ENCODE results near the gene VCAM1. TPM values are rescaled to one million over a fixed set of nuclear protein-coding genes. Genes with fewer than 3 reads are reported as not detected.

VCAM1 gene
- polyA plus RNA-seq, 4 donors = 0.22 to 14.6 (median 3.2) TPM

DNA sequence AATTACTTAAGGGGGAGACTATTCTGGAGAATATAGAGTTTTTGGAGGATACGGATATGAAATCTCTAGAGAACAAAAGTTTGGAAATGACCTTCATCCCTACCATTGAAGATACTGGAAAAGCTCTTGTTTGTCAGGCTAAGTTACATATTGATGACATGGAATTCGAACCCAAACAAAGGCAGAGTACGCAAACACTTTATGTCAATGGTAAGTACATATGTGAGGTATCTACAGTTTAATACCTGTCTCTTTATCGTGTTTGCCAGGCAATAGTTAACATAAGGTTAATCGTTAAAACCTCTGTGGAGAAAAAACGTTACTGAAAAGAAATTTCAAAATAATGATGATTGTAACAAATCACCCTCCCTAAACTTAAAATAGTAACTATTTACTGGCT is 11.8 kb downstream of the VCAM1 start:
- H3K4me3 ChIP-seq (ENCODE audit: low read depth in 1 of 3, low read length in 3 of 3) = no peak overlapping the region
- no peaks in the 10 kb centered on the region for H3K36me3 ChIP-seq (ENCODE audit: control insufficient read depth in 3 of 3, insufficient read depth in 2 of 3, low read depth in 1 of 3, low read length in 3 of 3)
- no peaks in the 10 kb centered on the region for H3K9me3 ChIP-seq (ENCODE audit: control insufficient read depth in 2 of 2, insufficient read depth in 1 of 2, low read depth in 1 of 2, low read length in 1 of 2)
- FAIRE-seq = no peak
- DNase-seq = no peak
- no peaks in the 10 kb centered on the region for H3K4me1 ChIP-seq (ENCODE audit: control insufficient read depth in 3 of 3, insufficient read depth in 2 of 3, low read depth in 1 of 3, low read length in 2 of 3)
- WGBS, 3 donors = 46 to 69% (median 56%) methylated on average over 6 of the region's 6 CpGs
- H3K27me3 ChIP-seq (ENCODE audit: control insufficient read depth in 3 of 3, insufficient read depth in 3 of 3, low read length in 3 of 3) = no peaks in the 10 kb centered on the region
- no peak overlapping the region for H3K27ac ChIP-seq (ENCODE audit: low read depth in 1 of 3, low read length in 2 of 3)

DNA sequence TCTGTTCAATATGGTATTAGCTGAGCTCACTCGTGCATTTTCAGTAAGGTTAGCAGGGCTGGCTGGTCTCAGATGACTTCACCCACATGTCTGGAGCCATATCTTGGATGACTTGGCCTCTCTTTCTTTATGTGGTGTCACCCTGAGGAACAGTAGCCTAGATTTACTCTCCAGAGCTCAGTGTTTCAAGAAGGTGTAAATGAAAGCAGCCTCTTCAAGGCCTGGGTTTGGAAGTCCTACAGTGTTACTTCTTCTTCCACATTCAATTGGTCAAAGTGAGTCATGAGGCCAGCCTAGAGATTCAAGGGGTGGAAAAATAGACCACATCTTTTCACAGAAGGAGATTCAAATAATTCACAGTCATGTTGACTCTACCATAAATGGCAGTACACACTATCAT is 12.2 kb downstream of the VCAM1 start:
- Histone ChIP-seq H3K27me3 (ENCODE audit: control insufficient read depth in 3 of 3, insufficient read depth in 3 of 3, low read length in 3 of 3) (no peaks in the 10 kb centered on the region), H3K27ac (ENCODE audit: low read depth in 1 of 3, low read length in 2 of 3) (no peak overlapping the region), H3K4me1 (ENCODE audit: control insufficient read depth in 3 of 3, insufficient read depth in 2 of 3, low read depth in 1 of 3, low read length in 2 of 3) (no peaks in the 10 kb centered on the region), H3K4me3 (ENCODE audit: low read depth in 1 of 3, low read length in 3 of 3) (no peak overlapping the region), H3K36me3 (ENCODE audit: control insufficient read depth in 3 of 3, insufficient read depth in 2 of 3, low read depth in 1 of 3, low read length in 3 of 3) (no peaks in the 10 kb centered on the region), H3K9me3 (ENCODE audit: control insufficient read depth in 2 of 2, insufficient read depth in 1 of 2, low read depth in 1 of 2, low read length in 1 of 2) (no peaks in the 10 kb centered on the region)
- FAIRE-seq (no peak), DNase-seq (no peak)
- WGBS, 3 donors = 37 to 67% (median 61%) methylated on average over 1 of the region's 1 CpG

DNA sequence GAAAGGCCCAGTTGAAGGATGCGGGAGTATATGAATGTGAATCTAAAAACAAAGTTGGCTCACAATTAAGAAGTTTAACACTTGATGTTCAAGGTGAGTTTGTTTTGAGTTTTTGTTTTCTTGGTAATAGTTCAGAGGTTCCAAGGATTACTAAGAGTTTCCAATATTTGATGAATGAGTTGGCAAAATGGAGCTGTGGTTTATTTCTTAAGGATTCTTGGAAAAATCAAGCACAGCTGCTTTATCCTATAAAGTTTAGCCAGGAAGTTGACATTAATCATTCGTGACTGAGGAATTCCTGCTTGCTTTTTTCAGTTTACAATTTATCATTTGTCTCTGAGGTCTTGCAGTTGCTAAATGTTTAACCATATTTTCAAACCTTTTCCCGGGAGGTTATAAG is 15.1 kb downstream of the VCAM1 start:
- FAIRE-seq (no peak), DNase-seq (no peak)
- Histone ChIP-seq H3K36me3 (ENCODE audit: control insufficient read depth in 3 of 3, insufficient read depth in 2 of 3, low read depth in 1 of 3, low read length in 3 of 3) (no peaks in the 10 kb centered on the region), H3K4me3 (ENCODE audit: low read depth in 1 of 3, low read length in 3 of 3) (no peak overlapping the region), H3K4me1 (ENCODE audit: control insufficient read depth in 3 of 3, insufficient read depth in 2 of 3, low read depth in 1 of 3, low read length in 2 of 3) (no peaks in the 10 kb centered on the region), H3K27ac (ENCODE audit: low read depth in 1 of 3, low read length in 2 of 3) (peak overlapping the region in 1 of 3 donors; percentile 44), H3K9me3 (ENCODE audit: control insufficient read depth in 2 of 2, insufficient read depth in 1 of 2, low read depth in 1 of 2, low read length in 1 of 2) (no peaks in the 10 kb centered on the region), H3K27me3 (ENCODE audit: control insufficient read depth in 3 of 3, insufficient read depth in 3 of 3, low read length in 3 of 3) (no peaks in the 10 kb centered on the region)
- WGBS, 3 donors = 42 to 60% (median 49%) methylated on average over 3 of the region's 3 CpGs

DNA sequence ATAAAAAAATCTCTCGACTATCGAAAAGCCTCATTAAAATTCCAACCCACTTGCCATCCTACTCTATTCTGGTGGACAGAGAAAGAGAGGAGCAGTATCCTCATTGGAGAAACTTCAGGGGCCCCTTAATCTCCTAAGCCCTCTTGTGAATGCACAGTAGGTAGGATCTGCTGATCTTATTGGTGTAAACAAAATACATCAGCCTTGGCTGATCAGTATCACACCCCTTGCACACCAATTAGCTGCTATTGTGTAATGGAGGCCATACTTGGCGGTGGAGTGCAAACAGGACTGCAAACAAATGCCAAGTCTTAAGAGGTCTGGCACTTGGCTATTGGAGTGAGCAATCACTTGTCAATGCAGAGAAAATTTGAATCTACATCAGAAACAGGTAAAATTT is 15.7 kb downstream of the VCAM1 start:
- no peaks in the 10 kb centered on the region for H3K36me3 ChIP-seq (ENCODE audit: control insufficient read depth in 3 of 3, insufficient read depth in 2 of 3, low read depth in 1 of 3, low read length in 3 of 3)
- no peak overlapping the region for H3K4me3 ChIP-seq (ENCODE audit: low read depth in 1 of 3, low read length in 3 of 3)
- FAIRE-seq = no peak
- no peak for DNase-seq
- no peaks in the 10 kb centered on the region for H3K27me3 ChIP-seq (ENCODE audit: control insufficient read depth in 3 of 3, insufficient read depth in 3 of 3, low read length in 3 of 3)
- H3K4me1 ChIP-seq (ENCODE audit: control insufficient read depth in 3 of 3, insufficient read depth in 2 of 3, low read depth in 1 of 3, low read length in 2 of 3) = no peaks in the 10 kb centered on the region
- H3K27ac ChIP-seq (ENCODE audit: low read depth in 1 of 3, low read length in 2 of 3) = peak overlapping the region in 1 of 3 donors; percentile 16
- WGBS, 3 donors = 67 to 85% (median 84%) methylated on average over 3 of the region's 3 CpGs
- H3K9me3 ChIP-seq (ENCODE audit: control insufficient read depth in 2 of 2, insufficient read depth in 1 of 2, low read depth in 1 of 2, low read length in 1 of 2) = no peaks in the 10 kb centered on the region

DNA sequence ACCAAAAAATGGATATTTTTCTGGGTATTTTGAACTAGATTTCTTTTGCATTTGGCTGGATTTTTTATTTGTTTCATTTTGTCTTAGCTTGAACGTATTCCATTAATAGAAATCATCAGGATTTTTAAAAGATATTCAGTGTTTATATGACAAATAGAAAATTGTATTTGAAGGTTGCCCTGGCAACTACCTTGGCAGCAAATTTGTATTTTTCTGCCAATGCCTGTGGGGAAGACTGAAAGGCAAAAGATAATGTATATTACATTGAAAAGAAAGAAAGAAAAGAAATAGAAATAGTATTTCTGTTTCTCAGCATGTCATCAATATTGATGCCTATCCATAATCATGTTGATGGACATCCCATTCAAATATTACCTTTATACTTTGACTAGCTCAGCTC is 16.8 kb downstream of the VCAM1 start:
- no peaks in the 10 kb centered on the region for H3K4me1 ChIP-seq (ENCODE audit: control insufficient read depth in 3 of 3, insufficient read depth in 2 of 3, low read depth in 1 of 3, low read length in 2 of 3)
- WGBS, 3 donors = 43 to 52% (median 46%) methylated on average over 1 of the region's 1 CpG
- no peak overlapping the region for H3K4me3 ChIP-seq (ENCODE audit: low read depth in 1 of 3, low read length in 3 of 3)
- no peaks in the 10 kb centered on the region for H3K27me3 ChIP-seq (ENCODE audit: control insufficient read depth in 3 of 3, insufficient read depth in 3 of 3, low read length in 3 of 3)
- no peak overlapping the region for H3K27ac ChIP-seq (ENCODE audit: low read depth in 1 of 3, low read length in 2 of 3)
- DNase-seq (no peak), FAIRE-seq (no peak)
- no peaks in the 10 kb centered on the region for H3K9me3 ChIP-seq (ENCODE audit: control insufficient read depth in 2 of 2, insufficient read depth in 1 of 2, low read depth in 1 of 2, low read length in 1 of 2)
- H3K36me3 ChIP-seq (ENCODE audit: control insufficient read depth in 3 of 3, insufficient read depth in 2 of 3, low read depth in 1 of 3, low read length in 3 of 3) = no peaks in the 10 kb centered on the region

DNA sequence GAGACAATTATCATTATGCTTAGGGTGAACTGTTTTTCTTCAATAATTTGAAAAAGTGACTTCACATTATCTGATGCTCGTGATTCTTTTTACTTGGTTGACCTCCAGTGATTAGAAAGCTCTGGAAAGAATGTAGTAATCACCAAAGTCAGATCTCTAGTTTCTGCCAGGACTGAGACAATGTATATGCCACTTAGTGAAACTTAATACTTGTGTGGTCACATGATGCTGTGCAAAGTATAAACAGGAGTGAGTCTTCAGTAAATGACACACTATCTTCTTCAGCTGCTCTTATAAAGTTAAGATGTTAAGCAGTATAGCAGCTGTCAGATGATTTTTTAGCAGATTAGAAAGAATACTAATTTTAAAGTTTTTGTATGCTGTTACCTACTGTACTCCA is 17.2 kb downstream of the VCAM1 start:
- 45 to 50% (median 45%) methylated on average over 1 of the region's 1 CpG for WGBS, 3 donors
- no peak for FAIRE-seq
- H3K9me3 ChIP-seq (ENCODE audit: control insufficient read depth in 2 of 2, insufficient read depth in 1 of 2, low read depth in 1 of 2, low read length in 1 of 2) = no peaks in the 10 kb centered on the region
- no peaks in the 10 kb centered on the region for H3K36me3 ChIP-seq (ENCODE audit: control insufficient read depth in 3 of 3, insufficient read depth in 2 of 3, low read depth in 1 of 3, low read length in 3 of 3)
- H3K27ac ChIP-seq (ENCODE audit: low read depth in 1 of 3, low read length in 2 of 3) = no peak overlapping the region
- DNase-seq = no peak
- H3K27me3 ChIP-seq (ENCODE audit: control insufficient read depth in 3 of 3, insufficient read depth in 3 of 3, low read length in 3 of 3) = no peaks in the 10 kb centered on the region
- H3K4me3 ChIP-seq (ENCODE audit: low read depth in 1 of 3, low read length in 3 of 3) = no peak overlapping the region
- H3K4me1 ChIP-seq (ENCODE audit: control insufficient read depth in 3 of 3, insufficient read depth in 2 of 3, low read depth in 1 of 3, low read length in 2 of 3) = no peaks in the 10 kb centered on the region

DNA sequence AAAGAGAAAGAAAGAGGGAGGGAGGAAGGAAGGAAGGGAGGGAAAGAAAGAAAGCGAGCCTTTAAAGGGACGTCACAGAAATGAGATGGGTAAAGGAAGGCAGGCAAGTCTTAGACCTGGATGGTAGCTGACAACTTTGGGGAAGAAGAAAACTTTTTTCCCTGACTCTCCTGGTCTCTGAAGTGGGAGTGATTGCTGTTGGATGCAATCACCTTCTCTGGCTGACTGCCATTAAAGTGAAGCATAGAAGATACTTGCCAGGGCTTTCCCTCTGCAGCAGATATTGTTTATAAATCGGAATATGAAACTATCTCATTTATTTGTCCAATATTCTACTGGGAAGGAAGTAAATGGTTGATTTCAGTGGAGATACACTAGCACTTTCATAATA is 27.0 kb downstream of the VCAM1 start:
- Histone ChIP-seq H3K4me3 (ENCODE audit: low read depth in 1 of 3, low read length in 3 of 3) (no peak overlapping the region), H3K4me1 (ENCODE audit: control insufficient read depth in 3 of 3, insufficient read depth in 2 of 3, low read depth in 1 of 3, low read length in 2 of 3) (no peaks in the 10 kb centered on the region), H3K27me3 (ENCODE audit: control insufficient read depth in 3 of 3, insufficient read depth in 3 of 3, low read length in 3 of 3) (no peaks in the 10 kb centered on the region), H3K36me3 (ENCODE audit: control insufficient read depth in 3 of 3, insufficient read depth in 2 of 3, low read depth in 1 of 3, low read length in 3 of 3) (no peaks in the 10 kb centered on the region), H3K9me3 (ENCODE audit: control insufficient read depth in 2 of 2, insufficient read depth in 1 of 2, low read depth in 1 of 2, low read length in 1 of 2) (no peaks in the 10 kb centered on the region), H3K27ac (ENCODE audit: low read depth in 1 of 3, low read length in 2 of 3) (no peak overlapping the region)
- no peak for DNase-seq
- FAIRE-seq = no peak
- WGBS, 3 donors = 73 to 75% (median 74%) methylated on average over 3 of the region's 3 CpGs

DNA sequence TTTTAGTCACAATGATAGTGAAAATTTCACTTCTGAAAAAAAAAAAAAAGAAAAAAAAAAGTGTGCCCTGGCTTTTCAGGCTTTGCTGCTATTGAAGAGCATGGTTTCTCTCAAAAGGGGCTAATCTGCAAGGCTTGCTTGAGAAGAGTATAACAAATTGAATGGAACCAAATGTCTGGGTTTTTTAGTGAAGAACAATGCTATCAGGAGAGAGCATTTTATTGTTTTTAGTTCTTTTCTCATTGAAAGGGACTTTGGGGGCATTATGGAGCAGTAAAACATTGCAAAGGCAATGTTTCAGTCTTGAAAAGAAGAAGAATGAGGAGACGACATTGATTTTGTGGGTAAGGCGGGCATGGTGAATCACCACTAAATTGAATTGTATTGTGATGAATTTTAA is 28.2 kb downstream of the VCAM1 start:
- Histone ChIP-seq H3K9me3 (ENCODE audit: control insufficient read depth in 2 of 2, insufficient read depth in 1 of 2, low read depth in 1 of 2, low read length in 1 of 2) (no peaks in the 10 kb centered on the region), H3K4me1 (ENCODE audit: control insufficient read depth in 3 of 3, insufficient read depth in 2 of 3, low read depth in 1 of 3, low read length in 2 of 3) (no peaks in the 10 kb centered on the region), H3K27me3 (ENCODE audit: control insufficient read depth in 3 of 3, insufficient read depth in 3 of 3, low read length in 3 of 3) (no peaks in the 10 kb centered on the region), H3K36me3 (ENCODE audit: control insufficient read depth in 3 of 3, insufficient read depth in 2 of 3, low read depth in 1 of 3, low read length in 3 of 3) (no peaks in the 10 kb centered on the region), H3K4me3 (ENCODE audit: low read depth in 1 of 3, low read length in 3 of 3) (no peak overlapping the region), H3K27ac (ENCODE audit: low read depth in 1 of 3, low read length in 2 of 3) (no peak overlapping the region)
- no peak for DNase-seq
- 91 to 98% (median 96%) methylated on average over 2 of the region's 2 CpGs for WGBS, 3 donors
- no peak for FAIRE-seq

DNA sequence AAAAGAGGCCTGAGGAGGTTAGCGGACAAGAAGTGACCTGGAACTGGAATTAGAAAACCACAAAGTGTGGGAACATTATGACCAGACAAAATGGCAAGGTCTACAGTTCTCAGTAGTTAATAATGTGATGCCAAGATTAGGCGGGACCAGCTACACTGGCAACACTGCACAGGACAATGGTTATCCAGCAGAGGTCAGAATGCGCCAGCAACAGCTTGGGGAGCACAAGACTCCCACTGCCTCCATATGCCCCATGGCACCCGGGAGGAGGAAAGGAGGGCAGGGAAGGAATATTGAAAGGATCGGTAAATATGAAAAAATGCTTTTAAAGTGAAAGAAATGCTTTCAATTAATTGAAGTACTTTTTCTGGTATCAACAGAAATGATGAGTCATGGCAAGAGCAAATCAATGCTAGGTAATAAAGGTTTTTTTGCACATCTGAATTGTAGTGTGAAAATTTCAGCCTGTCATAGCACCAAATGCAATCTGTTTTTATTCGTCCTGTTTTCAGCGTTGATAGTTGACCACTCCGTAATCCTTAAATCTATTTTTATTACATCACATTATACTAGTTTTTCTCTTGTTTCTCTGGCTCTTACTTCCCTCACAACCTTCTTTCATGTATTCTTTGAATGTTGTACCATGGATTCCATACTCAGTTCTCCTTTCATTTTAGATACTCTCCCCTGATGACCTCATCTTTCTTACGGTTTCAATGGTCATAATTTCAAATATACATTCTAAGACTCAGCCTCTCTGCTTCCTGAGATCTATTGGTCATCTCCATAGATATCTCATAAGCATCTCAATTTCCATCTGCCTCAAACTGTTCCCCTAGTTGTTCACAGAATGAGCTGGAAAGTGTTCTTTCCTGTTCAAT is 30.7 kb downstream of the VCAM1 start:
- H3K27ac ChIP-seq (ENCODE audit: low read depth in 1 of 3, low read length in 2 of 3) = no peak overlapping the region
- WGBS, 3 donors = 74 to 83% (median 79%) methylated on average over 9 of the region's 9 CpGs
- H3K9me3 ChIP-seq (ENCODE audit: control insufficient read depth in 2 of 2, insufficient read depth in 1 of 2, low read depth in 1 of 2, low read length in 1 of 2) = no peaks in the 10 kb centered on the region
- no peak overlapping the region for H3K4me3 ChIP-seq (ENCODE audit: low read depth in 1 of 3, low read length in 3 of 3)
- DNase-seq (no peak), FAIRE-seq (no peak)
- H3K27me3 ChIP-seq (ENCODE audit: control insufficient read depth in 3 of 3, insufficient read depth in 3 of 3, low read length in 3 of 3) = no peaks in the 10 kb centered on the region
- H3K4me1 ChIP-seq (ENCODE audit: control insufficient read depth in 3 of 3, insufficient read depth in 2 of 3, low read depth in 1 of 3, low read length in 2 of 3) = no peaks in the 10 kb centered on the region
- no peaks in the 10 kb centered on the region for H3K36me3 ChIP-seq (ENCODE audit: control insufficient read depth in 3 of 3, insufficient read depth in 2 of 3, low read depth in 1 of 3, low read length in 3 of 3)
